PFSK-1 (cell line): ENCODE results near the gene ATP2A1.

ENCODE experiments used
- FOXP2 ChIP-seq: optimal IDR thresholded peaks from 2 replicates; pipeline ENCODE3; 2011; ENCODE audit warnings: borderline replicate concordance, control low read depth, inconsistent platforms; ENCODE audit not compliant: insufficient read depth; ENCODE audit errors: extremely low read length, extremely low read depth
- POLR2AphosphoS5 ChIP-seq: IDR thresholded peaks from 2 replicates; pipeline ENCODE4 v1.6.1; 2012; ENCODE audit warnings: low read depth, mild to moderate bottlenecking, control low read depth, low read length, moderate library complexity
- REST ChIP-seq, 2 experiments: IDR thresholded peaks; 2 replicates each; pipeline versions ENCODE4 v1.6.1 to v1.8.0; 2011 to 2012; ENCODE audit warnings: low read depth in 2 of 2, low read length in 2 of 2, control low read depth in 1 of 2, inconsistent platforms in 1 of 2, mild to moderate bottlenecking in 1 of 2, moderate library complexity in 1 of 2; ENCODE audit not compliant: insufficient read depth in 1 of 2
- SIN3A ChIP-seq: IDR thresholded peaks from 2 replicates; pipeline ENCODE4 v1.6.1; 2012; ENCODE audit warnings: mild to moderate bottlenecking, low read length, moderate library complexity, borderline replicate concordance; ENCODE audit not compliant: insufficient read depth
- TAF1 ChIP-seq: IDR thresholded peaks from 2 replicates; pipeline ENCODE4 v1.6.1; 2012; ENCODE audit warnings: low read length, control low read depth, borderline replicate concordance; ENCODE audit not compliant: insufficient read depth

The ATP2A1 gene

GRCh38 chr16:28867241-28867640 is 11.0 kb upstream of the ATP2A1 start:
- TF ChIP-seq REST (IDR thresholded peaks at IDR 0.05; ENCODE audit: insufficient read depth in 1 of 2, low read depth in 2 of 2, low read length in 2 of 2) (no peak), SIN3A (no peak), TAF1 (no peak), POLR2AphosphoS5 (no peak)

- no peak for TF ChIP-seq SIN3A
- no peak for TF ChIP-seq FOXP2
- TF ChIP-seq POLR2AphosphoS5, result no peak
- TF ChIP-seq REST (IDR thresholded peaks at IDR 0.05; ENCODE audit: insufficient read depth in 1 of 2, low read depth in 2 of 2, low read length in 2 of 2), result no peak
- TF ChIP-seq TAF1, result no peak
Observed at GRCh38 chr16:28869201-28869600, 9.1 kb upstream of the ATP2A1 start.

GRCh38 chr16:28872952-28873351 is 5.3 kb upstream of the ATP2A1 start:
- no peak for TF ChIP-seq SIN3A

GRCh38 chr16:28873543-28874201 is 4.6 kb upstream of the ATP2A1 start:
- no peak for TF ChIP-seq POLR2AphosphoS5

GRCh38 chr16:28874406-28874805 is 3.9 kb upstream of the ATP2A1 start:
- no peak for TF ChIP-seq POLR2AphosphoS5
- no peak for TF ChIP-seq SIN3A
- no peak for TF ChIP-seq TAF1
- no peak for TF ChIP-seq REST (IDR thresholded peaks at IDR 0.05; ENCODE audit: insufficient read depth in 1 of 2, low read depth in 2 of 2, low read length in 2 of 2)
- no peak for TF ChIP-seq FOXP2

GRCh38 chr16:28875134-28876018 is 2.9 kb upstream of the ATP2A1 start:
- TF ChIP-seq POLR2AphosphoS5, result no peak
- TF ChIP-seq FOXP2, result no peak
- no peak for TF ChIP-seq SIN3A
- TF ChIP-seq REST (IDR thresholded peaks at IDR 0.05; ENCODE audit: insufficient read depth in 1 of 2, low read depth in 2 of 2, low read length in 2 of 2), result no peak
- no peak for TF ChIP-seq TAF1
